CD4-positive, alpha-beta T cell treated with Interleukin-17A for 1 hour (primary cell): ENCODE measurements around the gene CFAP99.
A peak's percentile ranks its signal among the peaks of the same experiment; 100 is the strongest.

Experiments used
- DNase-seq: peaks from one replicate; pipeline ENCODE4 v3.0.0-alpha.2; 2020

Gene CFAP99

DNA sequence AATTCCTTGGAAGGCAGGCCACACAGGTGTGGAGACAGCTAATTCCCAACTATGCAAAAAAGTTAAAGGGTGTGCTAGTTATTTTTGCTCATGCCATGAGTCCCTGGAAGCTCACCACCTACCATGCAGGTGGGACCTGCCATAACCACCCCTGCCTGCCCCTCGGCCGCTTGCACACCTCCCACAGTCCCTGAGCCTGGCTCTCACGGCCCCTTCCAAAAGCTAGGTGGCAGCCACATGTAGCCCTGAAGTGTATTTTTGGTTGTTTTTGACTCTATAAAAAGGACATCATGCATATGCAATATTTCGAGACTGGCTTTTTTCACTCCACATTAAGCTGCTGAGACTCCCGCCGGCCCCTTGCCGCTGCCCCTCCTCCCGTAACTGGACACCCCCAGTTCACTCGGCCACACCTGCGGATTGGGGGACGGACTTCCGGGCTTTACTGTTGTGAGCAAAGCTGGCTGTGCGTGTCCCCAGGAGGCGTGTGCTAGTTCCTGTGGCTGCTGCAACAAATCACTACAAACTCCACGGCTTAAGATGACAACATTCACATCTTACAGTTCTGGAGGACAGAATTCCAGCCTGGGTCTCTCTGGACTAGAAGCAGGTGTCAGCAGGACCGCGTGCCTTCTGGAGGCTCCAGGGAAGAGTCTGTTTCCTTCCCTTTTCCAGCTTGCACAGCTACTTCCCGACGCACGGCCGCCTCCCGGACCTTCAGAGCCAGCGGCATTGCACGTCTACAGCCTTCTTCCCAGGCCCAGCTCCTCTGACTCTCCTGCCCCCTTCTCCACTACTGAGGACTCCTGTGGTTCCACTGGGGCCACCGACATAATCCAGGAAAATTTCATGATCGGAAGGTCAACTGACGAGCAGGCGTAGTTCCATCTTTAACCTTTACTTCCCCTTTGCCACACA is 25.1 kb upstream of the CFAP99 start:
- peak; percentile 30 for DNase-seq

- DNase-seq: no peak
Observed at GRCh38 chr4:2394528-2394927, 24.2 kb upstream of the CFAP99 start.

- no peak for DNase-seq
Observed at GRCh38 chr4:2395038-2395437, 23.7 kb upstream of the CFAP99 start.

GRCh38 chr4:2395584-2395983 is 23.2 kb upstream of the CFAP99 start:
- DNase-seq: no peak

GRCh38 chr4:2396781-2397368 is 21.9 kb upstream of the CFAP99 start:
- no peak for DNase-seq

DNA sequence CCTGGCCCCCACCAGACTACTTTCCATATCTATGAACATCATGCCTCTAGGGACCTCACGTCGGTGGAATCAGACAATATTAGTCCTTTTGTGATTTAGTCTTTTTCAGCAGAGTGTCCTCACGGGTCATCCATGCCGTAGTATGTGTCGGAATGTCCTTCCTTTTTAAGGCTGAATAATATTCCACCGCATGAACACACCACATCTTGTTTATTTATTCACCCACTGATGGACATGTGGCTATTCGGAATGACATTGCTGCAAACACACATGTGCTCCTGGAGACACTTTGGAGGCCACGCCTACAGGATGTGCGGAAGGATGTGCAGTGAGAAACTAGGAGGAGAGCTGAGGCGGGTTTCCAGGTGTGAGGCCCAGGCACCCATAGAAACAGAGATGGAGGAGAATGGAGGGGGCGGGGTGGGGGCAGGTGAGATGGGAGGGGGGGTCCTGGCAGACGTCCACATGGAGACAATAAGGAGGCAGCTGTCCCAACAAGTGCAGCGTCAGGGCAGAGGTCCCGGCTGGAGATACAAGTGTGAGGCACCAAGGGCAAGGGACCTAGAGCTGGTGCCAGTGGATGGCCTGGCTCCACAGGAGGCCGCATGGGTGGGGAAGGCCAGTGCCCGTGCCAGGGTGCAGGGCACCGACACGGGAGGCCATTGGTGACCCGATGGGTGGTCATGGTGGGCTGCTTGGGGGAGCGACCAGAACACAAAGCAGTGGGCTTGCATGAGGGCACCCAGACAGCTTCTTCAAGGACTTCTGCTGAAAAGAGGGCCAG is 21.0 kb upstream of the CFAP99 start:
- no peak for DNase-seq

GRCh38 chr4:2399216-2399615 is 19.5 kb upstream of the CFAP99 start:
- no peak for DNase-seq

DNA sequence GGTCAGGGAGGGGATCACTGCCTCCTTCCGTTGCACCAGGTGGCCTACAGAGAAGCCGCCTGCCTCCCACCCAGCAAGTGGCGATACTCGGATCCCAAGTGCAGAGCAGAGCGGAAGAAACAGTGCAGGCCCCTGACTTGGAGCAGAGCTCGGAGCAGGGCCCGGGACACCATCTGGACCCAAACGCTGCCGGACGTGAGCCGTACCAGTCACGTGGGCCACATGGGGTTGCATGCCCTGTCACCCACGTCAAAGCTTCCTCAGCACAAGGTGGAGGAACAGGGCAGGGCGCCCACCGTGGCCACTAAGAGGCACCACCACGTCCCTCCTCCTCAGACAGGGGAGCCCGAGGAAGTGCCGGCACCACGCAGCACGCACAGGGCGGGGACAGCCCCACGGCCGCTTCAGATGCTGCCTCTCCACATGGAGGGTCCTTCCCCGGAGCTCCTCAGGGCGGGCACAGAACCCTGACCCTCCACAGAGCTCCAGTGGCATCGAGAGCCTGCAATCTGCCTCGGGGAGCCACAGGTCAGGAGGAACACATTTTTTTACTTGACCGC is 19.0 kb upstream of the CFAP99 start:
- DNase-seq: no peak

DNA sequence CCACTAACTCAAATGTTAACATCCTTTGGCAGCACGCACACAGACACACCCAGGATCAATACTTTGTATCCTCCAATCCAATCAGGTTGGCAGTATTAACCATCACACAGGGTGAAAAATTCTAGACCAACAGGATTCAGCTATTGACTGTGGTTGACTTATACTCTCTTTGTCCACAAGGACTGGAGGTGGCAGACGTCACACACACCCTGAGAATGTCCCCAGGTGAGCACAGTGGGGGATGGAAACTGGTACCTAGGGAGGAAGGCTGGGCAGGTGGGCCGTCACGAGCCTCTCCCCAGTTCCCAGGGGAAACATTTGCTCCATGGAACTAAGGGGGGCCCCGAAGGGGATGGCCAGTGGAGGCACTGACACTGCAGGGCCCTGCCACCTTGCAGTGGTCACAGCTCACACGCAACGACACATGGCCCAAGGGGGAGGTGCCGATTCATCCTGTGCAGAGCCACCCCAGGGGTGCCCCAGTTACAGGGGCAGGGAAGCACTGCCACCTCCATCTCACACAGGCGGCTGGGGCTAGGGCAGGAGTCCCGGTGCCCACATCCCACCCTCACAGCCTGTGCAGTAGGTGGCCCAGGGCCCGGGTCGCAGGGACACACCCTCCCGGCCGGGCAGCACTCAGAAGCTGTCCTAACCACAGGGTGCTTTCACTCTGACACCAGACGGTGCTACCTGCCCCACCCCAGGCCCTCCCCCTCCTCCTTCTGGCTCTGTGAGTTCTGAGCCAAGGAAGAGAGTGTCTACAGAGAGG is 17.7 kb upstream of the CFAP99 start:
- DNase-seq: no peak

- DNase-seq: no peak
Observed at GRCh38 chr4:2401610-2401983, 17.2 kb upstream of the CFAP99 start.

GRCh38 chr4:2402048-2402842 is 16.5 kb upstream of the CFAP99 start:
- DNase-seq: no peak

DNA sequence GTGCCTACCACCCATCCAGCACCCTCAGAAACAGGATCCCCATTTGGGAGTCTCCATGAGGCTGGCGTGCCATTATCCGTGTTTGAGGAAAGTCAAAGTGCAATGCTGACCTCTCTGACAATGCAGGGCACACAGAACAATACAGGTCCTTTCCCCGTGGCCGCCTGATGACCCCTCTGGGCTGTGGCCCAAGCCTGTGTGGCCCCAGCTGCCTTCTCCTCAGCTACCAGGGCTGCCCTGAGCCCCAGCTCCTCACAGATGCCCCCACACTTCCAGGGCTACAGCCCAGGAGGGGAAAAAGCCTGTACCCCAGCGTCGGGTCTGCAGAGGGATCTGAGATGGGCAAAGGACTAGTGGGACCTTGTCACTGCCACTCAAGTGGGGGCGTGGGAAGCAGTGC is 15.8 kb upstream of the CFAP99 start:
- no peak for DNase-seq

DNA sequence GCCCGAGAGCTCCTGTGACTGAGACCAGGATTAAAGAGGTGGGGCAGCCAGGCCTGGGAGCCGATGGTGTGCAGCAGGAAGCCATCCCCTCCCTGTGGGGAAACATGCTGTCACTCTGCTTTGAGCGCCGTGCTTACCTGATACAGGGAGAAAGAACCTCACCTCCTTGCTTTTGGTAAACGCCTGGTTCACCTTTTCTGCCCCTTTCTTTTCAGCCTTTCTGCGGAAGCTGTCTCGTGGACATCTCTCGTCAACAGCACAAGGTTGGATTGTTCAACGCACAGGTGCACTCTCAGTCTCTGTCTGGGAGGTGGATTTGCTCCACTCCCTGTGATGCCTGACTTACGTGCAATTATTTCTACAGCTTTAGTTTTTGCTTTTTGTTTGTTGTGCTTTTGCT is 12.3 kb upstream of the CFAP99 start:
- no peak for DNase-seq

GRCh38 chr4:2406920-2407319 is 11.8 kb upstream of the CFAP99 start:
- no peak for DNase-seq

GRCh38 chr4:2407991-2408342 is 10.8 kb upstream of the CFAP99 start:
- DNase-seq: no peak

- no peak for DNase-seq
Observed at GRCh38 chr4:2408401-2408958, 10.3 kb upstream of the CFAP99 start.

- DNase-seq: no peak
Observed at GRCh38 chr4:2408976-2409375, 9.8 kb upstream of the CFAP99 start.

DNA sequence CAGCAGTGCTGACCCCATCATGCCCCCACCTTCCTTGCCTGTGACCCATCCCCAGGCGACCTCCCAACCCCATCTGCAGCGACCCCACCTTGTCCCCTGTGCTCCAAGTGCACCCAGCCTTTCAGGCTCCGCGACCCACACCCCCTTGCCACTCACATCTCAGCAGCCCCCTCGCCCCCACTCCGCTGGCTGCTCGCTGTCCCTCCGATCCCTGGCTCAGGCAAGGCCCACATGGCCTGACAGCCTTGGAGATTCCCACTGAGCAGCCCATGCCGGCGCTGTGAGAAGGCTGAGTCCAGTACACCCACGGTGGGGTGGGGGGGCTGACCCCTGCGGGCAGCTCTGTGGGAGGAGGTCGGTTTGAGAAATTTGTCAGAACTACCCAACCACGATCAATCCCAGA is 9.4 kb upstream of the CFAP99 start:
- no peak for DNase-seq

DNA sequence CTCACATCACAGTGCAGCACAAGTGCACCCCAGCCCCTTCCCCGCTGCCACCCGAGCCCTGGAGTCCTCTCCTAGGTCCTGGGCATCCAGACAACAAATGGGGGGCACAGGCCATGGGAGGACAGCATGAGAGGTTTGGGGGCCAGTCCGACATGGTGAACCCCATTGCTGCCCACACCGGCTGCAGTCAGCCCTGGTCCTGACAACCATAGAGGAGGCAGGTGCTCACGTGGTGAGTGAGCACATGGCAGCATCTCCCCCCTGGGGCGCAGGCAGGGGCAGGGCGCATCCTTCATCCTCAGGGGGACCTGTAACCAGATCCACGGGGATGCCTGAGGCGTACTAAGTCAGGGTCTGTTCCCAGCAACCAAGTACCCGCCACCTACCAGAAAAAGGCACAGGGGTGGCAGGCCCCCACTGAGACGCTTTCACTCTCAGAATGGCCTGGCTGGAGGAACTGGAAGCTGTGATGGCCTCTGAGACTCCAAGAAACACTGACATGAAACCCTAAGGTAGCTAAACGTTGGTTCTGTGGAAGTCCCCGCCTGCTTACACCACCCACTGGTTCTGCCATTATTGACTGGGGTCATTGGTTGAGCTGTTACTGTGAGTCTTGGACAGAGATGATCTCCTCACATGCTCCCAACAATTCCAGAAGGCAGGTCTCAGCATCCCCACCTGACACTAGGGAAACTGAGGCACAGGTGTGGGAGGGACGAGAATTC is 6.8 kb upstream of the CFAP99 start:
- DNase-seq: peak; percentile 44

DNA sequence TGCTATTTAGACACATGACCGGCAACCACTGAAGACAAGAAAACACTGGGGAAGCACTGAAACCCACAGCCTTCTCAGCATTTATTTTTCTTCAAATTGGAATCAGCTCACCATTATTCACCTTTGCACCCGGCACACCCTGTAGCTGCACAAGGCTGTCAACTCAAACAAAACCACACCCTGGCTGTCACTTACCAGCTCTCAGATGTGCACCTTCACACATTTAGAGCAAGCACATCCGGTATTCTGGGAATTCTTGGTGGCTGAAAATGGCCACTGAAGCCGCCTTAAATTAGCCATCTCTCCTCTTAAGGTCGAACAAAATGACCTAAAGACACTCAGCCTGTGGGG is 6.2 kb upstream of the CFAP99 start:
- peak; percentile 81 for DNase-seq
